Cerebellar nuclear complex (tissue), 1 donor: ENCODE results near the gene KCNQ1OT1.

ENCODE experiments used
- DNase-seq, 2 experiments: peaks; one replicate each; lab custom pipeline; 2025; lab: John Stamatoyannopoulos, UW

The KCNQ1OT1 gene

DNA sequence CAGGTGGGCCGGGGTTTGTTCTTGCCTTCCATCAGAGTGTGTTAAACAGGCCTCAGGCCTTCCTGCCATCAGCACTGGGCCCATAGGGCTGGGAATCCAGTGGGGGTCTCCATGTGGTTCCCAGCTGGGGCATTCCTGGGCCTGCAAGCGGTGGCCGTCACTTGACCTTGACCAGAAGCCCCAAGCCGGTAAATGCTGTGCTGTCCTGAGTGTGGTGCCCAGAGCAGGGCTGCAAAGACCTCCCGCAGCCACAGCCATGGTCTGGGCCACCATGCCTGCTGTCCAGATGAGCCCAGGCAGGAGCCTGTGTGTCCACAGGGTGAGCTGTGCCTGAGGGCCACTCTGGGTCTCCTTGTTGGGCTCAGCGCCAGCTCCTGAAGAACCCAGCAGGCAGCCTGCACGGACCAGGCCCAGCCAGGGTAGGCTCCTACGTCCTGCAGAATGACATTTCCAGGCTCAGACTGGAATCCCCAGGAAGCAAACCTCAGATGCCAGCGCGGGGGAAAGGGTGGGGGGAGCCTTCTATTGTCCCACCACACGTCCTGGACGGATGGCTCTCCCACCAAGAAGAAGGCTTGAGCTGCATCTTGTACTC lies 117.3 kb downstream of the KCNQ1OT1 start:
- no peak for DNase-seq

DNA sequence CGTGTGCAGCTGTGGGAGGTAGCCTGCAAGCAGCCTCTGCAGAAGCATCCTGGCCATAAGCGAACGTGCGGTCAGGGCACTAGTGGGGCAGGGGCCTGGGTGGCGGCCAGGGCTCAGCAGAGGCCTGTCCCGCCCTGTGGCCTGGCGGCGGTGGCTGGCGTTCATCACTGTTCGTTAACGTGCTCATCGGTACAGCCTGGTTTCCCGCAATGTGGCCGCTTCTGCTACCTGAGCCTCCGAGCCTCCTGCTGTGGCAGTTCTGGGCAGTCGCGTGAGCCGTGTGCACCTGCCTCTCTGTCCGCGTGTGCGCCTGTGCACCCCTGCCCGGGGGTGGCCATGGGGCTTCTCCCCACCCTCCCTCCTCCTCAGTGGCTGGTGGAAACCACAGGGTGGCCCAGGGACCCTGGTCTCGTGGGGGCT lies 117.9 kb downstream of the KCNQ1OT1 start:
- no peak for DNase-seq

DNA sequence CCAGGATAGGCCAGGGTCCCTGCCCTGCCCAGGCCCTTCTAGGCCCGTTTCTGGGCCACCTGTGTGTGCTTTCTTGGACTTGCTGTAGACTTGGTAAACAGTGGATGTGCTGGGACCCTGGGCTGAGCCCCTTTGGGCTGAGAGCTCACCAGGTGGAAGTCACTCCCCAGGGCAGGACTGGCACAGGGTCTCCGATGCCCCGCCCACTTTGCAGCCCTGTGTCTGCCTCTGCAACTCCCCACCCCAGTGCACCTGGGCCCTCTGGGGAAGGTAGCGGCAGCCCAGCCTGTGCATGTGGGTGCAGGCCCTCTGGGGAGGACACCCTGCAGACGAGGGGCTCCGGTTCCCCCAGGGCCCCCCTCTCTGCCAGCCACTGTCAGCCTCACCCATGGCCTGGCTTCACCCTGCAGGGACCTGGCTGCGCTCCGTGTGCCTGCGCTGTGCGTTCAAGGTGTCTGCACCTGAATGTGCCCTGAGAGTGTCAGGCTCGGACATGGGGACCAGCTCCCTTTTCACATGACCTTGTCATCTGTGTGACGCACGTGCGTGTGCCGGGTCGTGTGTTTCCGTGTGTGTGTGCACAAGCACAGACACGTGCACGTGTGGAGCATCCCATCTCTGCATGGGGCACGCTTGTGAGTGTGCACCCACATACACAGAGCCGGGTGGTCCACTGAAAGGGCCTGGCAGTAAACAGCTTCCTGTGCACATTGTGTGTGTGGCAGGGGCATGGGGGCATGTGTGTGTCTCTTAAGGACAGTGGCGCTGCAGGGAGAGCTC lies 118.5 kb downstream of the KCNQ1OT1 start:
- DNase-seq, result no peak

DNA sequence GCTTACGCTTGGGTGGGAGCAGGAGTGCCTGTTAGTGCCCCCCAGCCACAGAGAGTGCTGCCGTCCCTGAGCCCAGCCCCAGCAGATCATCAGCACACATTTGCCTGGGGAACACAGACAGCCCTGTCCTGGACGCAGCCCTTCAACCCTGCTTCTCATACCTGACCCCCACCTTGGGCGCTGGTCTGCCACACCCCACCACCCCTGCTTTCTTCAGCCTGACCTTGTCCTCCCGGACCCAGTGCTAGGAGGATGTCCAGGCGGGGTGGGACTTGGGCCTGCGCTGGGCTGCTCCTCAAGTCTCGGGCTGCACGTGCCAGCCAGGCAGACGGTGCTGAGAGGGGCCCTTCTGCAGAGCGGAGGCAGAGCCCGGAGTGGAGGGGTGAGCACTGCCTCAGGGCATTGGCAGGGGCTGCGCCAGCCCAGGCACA lies 119.2 kb downstream of the KCNQ1OT1 start:
- no peak for DNase-seq

DNA sequence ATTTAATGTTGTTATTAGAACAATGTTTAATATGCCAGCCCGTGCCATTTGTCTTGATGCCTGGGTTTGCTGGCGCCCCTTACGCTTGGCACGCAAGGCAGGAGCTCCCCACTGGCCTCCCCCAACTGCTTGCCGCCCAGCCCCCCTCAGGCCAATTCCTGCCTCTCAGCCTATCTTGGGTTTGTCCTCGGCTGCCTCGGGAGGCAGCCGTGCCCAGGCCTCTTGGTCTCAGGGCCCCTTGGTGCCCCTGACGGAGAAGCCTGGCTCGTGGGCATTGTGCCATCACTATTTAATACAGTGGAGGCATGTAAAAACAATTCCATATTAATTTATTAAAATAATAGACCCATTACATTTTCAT lies 119.8 kb downstream of the KCNQ1OT1 start:
- DNase-seq, result no peak

DNA sequence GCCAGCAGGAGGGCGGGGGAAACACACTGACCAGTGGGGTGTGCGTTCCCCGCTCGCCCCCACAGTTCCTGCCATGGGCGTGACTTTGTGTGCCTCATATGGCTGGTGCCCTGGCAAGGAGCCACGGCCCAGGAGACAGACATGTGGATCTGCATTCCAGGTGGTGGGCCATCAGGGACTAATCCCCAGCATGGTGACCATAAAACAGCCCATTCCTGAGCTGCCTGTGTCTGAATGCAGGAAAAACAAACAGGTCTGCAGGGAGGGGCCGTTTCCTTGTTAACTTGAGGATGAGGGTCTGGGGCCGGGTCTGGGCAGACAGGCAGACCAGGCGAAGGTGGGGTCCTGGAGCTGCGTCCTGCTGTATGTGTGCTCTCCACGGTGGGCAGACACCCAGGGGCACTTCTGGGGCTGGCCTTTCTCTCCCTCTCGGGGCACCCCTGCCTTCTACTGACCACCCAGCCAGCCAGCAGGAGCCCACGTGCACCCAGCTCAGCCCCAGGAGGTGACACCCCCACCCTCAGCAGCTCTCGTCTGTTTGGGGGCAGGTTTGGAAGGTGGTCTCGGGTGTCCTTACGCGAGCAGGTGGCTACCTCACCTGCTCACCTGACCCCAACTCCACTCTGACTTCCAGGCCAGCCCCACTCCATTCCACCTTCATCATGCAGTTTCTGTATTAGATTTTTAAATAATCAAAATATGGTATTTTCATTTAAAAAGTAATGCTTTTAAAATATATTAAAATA lies 120.3 kb downstream of the KCNQ1OT1 start:
- no peak for DNase-seq

DNA sequence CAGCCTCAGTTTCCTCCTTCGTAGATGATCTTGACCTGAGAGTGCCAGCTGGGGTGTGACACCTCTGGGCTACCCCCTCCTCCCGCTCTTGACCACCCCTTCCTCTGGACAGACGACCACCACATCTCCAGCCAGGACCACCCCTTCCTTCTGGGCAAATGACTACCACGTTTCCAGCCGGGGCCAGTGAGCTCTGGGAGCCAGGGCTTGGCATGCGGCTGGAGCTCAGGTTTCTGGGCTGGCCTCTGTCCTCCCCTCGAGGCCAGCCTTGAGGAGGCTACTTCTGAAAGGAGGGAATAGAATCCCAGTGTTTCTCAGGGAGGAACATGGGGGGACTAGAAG lies 120.9 kb downstream of the KCNQ1OT1 start:
- DNase-seq, result no peak

DNA sequence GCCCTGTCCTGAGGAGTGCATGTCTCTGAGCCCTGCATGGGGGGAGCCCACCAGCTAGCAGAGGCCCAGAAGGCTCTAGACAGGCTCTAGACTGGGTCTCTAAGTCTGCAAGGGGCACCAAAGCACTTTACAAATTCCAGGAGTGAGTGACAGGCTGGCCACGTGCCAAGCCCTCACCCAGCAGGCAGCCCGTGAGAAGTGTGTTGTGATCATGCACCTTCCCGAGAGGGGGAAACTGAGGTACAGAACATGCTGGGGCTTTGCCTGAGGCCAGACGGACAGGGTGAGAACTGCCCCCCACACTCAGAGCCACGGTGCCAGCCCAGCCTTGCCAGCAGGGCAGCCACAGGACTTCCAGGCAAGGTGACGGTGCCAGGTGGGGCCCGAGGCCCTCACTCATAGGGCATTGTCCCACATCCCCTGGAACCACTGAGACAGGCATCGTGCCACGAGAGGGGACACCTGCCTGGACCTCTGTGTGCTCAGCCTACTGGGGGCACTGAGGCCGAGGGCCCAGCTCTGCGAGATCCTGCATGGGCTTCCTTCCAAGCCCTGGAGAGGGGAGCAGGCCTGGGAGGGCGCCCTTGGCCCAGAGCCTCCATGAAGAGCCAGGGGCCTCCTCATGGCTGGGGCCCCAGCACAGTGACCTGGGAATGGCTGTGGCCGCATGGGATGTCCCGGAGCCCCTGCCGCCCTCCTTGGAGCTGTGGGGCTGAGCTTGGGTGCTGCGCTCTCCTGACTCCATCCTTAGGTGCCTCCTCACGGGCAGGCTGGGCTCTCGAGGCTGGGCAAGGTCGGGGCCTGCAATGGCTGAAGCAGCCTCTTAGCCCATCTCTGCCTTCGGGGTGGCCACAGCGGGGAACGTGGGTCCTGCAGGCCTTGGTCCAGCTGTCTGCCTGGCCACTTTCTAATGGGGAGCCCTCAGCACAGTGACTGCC lies 121.5 kb downstream of the KCNQ1OT1 start:
- no peak for DNase-seq

DNA sequence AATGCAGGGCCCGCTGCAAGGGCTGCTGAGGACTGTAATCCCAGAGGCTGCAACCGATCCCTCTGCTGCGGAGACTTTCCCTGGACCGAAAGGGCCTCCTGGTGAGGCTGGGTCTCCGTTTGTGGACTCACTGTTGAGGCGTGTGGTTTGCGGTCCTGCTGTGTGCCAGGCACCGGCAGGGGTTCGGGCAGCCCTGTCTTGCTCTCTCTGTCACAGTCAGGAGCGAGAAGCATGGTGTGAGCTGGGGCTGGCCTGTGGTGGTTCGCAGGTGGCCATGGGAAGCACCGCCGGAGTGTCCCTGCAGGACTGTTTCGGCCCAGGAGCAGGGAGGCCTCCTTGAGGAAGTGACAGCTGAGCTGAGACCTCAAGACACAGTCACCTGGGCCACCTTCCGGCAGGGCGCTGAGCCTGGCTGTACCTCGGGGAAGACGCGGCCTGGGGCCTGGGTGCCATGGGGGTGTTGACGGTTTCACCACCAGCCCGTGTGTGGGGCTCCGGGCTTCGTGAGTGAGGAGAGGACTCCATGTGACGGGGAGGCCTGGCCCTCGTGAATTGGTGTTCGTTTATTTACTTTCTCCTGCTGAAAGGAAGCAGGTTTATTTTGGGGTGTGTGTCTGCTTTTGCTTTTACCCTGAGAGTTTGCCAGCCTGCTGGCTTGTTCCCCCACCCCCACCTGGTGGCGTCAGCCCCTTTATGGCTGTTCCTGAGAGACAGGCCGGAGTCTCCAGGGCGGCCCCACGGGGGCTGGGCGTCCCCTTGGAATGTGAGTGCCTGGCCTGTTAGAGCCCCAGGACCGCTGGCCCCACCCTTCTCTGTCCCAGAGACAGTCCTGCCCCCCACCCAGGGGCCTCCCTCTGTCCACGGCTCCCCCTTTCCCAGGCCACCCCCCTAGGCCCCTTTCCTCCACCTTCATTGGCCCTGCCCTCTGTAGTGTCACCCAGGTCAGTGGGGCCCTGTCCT lies 122.5 kb downstream of the KCNQ1OT1 start:
- DNase-seq, result no peak

DNA sequence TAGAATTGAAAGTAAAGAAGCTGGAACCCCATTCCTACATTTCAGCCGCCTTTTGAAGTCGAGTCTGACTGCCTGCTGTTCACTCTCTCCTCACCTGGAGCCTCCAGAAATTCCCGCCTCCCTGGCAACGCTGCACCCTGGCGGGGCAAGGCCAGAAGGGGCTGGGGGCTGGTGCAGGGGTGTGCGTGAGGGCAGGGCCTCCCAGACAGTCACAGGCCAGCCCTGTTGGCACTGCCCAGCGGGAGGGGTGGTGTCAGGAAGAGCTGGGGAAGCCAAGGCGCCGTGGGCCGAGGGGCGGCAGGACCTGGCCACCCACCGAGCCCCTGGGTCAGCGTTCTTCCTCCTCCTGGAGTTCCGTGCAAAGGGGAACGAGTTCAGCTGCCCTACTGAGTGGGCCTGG lies 123.2 kb downstream of the KCNQ1OT1 start:
- DNase-seq, result no peak

DNA sequence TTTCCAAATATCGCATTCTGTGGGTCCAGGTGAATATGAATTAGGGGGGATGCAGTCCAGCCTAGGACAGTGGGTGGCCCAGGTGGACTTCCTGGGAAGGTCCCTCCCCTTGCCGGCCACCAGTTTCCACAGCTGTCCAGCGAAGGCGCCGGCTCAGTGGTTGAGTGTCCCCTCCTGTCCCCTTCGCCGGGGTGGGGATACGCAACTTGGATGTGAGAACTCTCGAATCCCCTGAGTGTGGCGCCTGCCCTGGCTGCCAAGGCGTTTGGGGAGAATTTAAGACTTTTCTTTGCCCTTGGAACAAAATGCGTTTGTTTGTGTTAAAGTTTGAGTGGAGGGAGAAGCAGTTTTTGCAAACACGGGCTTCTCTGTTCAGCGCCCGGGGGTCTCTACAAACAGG lies 123.7 kb downstream of the KCNQ1OT1 start:
- DNase-seq, result no peak

DNA sequence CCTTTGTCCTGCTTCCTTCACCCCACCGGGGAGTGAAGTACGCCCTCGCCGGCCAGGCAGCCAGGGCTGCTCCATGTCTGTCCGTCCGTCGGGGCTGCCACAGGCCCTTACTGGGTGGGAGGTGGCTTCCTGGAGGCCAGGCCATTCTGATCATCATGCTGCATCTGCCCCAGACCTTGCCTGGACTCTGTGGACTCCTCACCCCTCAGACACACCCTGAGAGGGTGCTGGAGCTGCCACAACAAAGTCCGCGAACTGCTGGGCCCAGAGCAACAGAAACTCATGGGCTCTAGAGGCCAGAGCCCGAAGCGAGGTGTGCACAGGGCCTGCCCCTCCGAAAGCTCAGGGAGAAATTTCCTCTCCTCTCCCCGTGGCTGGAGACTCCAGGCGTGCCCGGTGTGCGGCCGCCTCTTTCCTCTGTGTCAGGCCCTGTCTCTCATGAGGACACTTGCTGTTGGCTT lies 124.2 kb downstream of the KCNQ1OT1 start:
- no peak for DNase-seq

DNA sequence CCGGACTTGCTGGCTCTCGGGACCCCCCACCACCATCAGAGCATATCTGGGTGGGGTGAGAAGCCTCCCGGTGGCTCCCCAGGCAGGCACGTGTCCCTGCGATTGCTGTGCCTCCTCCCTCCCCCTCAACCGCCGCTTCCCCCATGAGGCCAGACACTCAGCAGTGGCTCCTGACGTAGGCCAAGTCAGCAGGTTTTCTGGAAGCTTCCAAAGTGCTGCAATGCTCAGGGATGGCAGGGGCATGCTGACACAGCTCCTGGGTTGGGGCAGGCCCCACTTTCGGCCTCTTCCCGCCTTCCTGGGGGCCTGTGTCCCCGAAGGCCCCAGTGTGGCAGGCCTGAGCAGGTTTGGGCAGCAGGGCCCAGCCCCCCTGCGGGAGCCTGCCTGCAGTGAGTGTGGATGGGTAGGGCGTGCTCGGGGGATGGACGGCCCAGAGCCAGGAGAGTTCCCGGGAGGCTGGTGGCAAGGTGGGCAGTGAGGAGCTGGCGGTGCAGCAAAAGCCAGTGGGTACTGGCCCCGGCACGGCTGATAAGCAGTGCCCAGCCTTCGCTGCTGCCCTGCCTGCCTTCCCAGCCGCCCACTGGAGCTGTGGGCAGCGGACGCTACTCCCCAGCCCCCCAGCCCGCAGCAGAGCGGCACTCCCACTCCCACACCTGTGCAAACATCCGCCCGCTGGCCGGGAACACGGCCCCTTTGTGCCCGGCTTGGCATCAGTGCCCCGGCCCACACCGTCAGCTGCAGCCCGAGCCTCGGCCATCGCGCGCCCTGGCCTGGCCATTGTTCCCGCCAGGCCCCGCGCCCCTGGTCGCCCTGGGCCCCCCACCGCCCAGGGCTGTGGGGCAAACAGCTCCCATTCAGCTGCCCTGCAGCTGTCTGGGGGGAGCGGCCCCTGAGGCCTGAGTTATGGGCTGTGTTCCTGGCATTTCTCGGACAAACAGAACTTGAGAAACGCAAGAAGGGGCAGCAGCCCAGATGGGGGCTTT lies 125.0 kb downstream of the KCNQ1OT1 start:
- no peak for DNase-seq

DNA sequence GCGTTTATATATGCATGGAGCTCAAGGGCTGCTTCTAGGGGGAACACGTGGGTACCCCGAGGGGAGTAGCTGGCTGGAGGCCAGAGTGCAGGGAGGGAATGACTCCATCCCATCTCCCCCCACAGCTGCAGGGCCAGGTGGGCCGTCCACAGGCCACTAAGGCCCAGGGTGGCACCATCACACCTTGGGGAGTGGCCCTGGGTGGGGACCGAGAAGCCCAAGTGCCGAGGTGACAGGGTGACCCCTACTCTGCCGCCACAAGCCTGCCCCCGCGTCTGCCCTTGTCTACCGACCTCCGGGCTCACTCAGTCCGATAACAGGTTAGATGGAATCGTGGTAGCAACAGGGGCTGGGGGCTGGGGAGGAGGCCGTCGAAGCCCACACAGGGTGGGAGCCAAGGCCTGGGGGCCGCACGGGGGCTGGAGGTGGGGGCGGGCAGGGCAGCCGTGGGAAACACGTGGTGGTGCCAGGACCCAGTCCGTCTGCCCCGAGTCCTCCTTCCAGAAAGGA lies 125.7 kb downstream of the KCNQ1OT1 start:
- no peak for DNase-seq

DNA sequence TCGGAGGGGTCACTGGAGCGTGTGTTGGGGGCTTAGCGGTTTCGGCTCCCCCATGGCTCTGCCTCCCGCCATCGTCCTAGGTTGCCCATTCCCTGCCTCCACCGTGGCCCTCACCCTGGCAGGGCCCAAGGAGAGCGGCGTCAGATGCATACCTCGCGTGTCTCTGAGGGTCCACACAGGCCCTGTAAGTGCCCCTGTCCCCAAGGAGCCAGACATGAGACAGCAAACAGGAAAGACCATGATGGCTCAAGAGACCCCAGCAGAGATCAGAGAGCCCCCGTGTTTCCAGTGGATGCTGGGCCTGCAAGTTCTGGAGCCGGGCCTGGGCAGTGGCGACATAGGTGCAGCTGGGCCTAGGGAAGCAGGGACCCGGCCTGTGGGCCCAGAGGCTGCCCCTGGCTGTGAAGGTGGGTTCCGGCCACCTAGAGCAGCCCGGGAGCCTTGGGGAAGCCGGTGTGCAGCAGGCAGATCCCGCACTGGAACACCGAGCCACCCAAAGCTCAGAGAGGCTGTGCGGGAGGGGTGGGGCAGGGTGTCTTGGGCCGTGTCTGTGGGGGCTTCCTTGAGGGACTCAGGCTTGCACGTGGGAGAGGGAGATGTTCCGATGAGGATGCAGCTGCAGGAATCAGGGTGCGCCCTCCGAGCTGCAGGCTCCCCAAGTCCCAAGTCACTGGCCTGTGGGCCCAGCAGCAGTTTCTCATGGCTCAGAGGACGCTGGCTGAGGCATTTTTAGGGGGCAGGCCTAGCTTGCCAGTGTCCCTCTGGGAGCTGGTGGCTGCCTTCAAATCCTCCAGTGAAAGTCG lies 126.4 kb downstream of the KCNQ1OT1 start:
- DNase-seq, result no peak

DNA sequence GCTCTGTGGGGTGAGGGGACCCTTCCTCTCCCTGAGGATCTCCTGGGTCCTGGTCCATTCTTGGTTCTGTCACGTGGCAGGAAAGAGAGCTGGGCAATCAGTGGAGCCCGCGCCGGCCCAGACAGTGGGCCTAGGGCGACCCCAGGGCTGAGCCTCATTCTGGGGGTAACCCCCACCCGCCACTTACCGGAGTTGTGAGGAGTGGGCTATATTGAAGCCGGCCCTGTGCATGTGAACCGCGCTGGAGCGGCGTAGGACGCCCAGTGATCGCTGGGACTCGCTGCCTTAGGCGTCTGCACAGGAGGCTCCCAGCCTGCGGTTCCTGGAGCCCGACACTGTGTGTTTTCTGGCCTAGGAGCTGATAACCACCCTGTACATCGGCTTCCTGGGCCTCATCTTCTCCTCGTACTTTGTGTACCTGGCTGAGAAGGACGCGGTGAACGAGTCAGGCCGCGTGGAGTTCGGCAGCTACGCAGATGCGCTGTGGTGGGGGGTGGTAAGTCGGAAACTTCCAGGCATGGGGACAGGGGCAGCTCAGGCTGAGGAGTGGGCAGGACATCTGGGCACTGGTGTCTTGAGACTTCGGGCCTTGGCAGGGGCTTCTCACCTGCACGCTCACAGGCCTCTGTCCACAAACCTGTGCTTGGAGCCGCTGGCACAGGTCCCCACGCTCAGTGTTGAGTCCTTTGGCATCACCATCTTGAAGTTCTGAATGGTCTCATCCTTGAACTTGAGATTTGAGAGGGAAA lies 127.1 kb downstream of the KCNQ1OT1 start:
- no peak for DNase-seq

DNA sequence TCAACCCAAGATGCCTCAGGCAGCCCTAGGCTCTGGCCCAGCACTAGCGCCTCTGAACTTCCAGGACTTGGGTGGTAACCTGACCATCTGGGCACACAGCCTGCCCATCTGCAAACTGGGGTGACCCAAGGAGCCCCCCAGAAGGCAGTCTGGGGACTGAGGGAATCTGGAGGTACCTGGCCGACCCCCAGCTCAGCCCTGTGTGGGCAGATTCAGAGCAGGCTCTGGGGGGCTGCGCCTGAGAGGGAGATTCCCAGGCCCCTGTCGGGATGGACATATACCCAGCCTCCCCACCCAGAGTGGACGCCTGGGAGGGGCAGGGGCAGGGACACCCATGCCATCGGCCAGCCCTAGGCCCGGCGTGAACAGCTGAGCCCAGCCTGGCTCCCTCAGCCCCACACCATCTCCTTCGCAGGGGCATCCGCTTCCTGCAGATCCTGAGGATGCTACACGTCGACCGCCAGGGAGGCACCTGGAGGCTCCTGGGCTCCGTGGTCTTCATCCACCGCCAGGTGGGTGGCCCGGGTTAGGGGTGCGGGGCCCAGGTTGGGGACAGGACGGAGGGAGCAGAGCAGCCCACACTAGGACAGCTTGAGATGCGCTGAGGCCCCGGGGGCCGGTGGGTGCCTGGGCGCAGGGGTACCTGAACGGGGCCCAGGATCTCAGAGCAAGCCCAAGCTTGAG lies 128.1 kb downstream of the KCNQ1OT1 start:
- DNase-seq, result no peak
